Immature natural killer cell (primary cell): ENCODE results near the gene RPL12. TPM values are rescaled to one million over a fixed set of nuclear protein-coding genes. Genes with fewer than 3 reads are reported as not detected.
A peak's percentile ranks its signal among the peaks of the same experiment; 100 is the strongest.

ENCODE experiments used
- DNase-seq, 3 donors: peaks; one replicate each; pipeline ENCODE4 v3.0.0; 2022; ENCODE audit warnings: mixed read lengths in 1 of 3
- H3K27ac Mint-ChIP-seq, 6 donors: one replicate each; pipeline ENCODE4 v1.8.0; 2020; ENCODE audit warnings: mixed read lengths in 6 of 6, mild to moderate bottlenecking in 5 of 6, inconsistent platforms in 4 of 6, moderate library complexity in 3 of 6
- H3K27me3 Mint-ChIP-seq, 3 donors: one replicate each; pipeline ENCODE4 v1.8.0; 2020 to 2021; ENCODE audit warnings: low read depth in 3 of 3, mild to moderate bottlenecking in 3 of 3, mixed read lengths in 3 of 3, moderate library complexity in 3 of 3, inconsistent platforms in 1 of 3
- H3K36me3 Mint-ChIP-seq, 3 donors: one replicate each; pipeline ENCODE4 v1.8.0; 2020; ENCODE audit warnings: mixed read lengths in 3 of 3, inconsistent platforms in 2 of 3, mild to moderate bottlenecking in 2 of 3
- H3K4me1 Mint-ChIP-seq, 2 donors: one replicate each; pipeline ENCODE4 v1.8.0; 2020; ENCODE audit warnings: inconsistent platforms in 2 of 2, mild to moderate bottlenecking in 2 of 2, mixed read lengths in 2 of 2, moderate library complexity in 1 of 2
- H3K4me3 Mint-ChIP-seq, 5 donors: one replicate each; pipeline ENCODE4 v1.8.0; 2020; ENCODE audit warnings: mild to moderate bottlenecking in 5 of 5, mixed read lengths in 5 of 5, inconsistent platforms in 3 of 5, moderate library complexity in 3 of 5
- H3K9me3 Mint-ChIP-seq, 6 donors: one replicate each; pipeline ENCODE4 v1.8.0; 2020; ENCODE audit warnings: mild to moderate bottlenecking in 6 of 6, mixed read lengths in 6 of 6, inconsistent platforms in 4 of 6, moderate library complexity in 3 of 6
- polyA plus RNA-seq, 3 donors: library from polyadenylated mRNA; unstranded; fragments of 300-500 nt; fragmentation: Illumina TruSeq; gene quantifications; one replicate each; pipeline ENCODE4 v1.2.3, GENCODE V29; 2021

The RPL12 gene
- polyA plus RNA-seq, 3 donors from 2014 or later = 517 to 724 (median 686) TPM

GRCh38 chr9:127444921-127445850, 6.0 kb downstream of the RPL12 start:
- Mint-ChIP-seq H3K4me3 (no peak overlapping the region), H3K4me1 (peaks cover 24 to 36% of the 10 kb centered on the region in 2 donors), H3K27ac (peak overlapping the region in 4 of 6 donors; percentile 38 to 94 (median 57)), H3K9me3 (no peaks in the 10 kb centered on the region), H3K36me3 (peaks cover 19 to 59% (median 23%) of the 10 kb centered on the region in 3 donors), H3K27me3 (peaks cover 2 to 5% (median 4%) of the 10 kb centered on the region in 3 donors)
- no peak for DNase-seq

GRCh38 chr9:127444283-127444920, 6.8 kb downstream of the RPL12 start:
- Mint-ChIP-seq H3K9me3 (no peaks in the 10 kb centered on the region), H3K4me1 (peaks cover 16 to 28% of the 10 kb centered on the region in 2 donors), H3K4me3 (no peak overlapping the region), H3K27ac (peak overlapping the region in 4 of 6 donors; percentile 49 to 79 (median 52)), H3K36me3 (peaks cover 21 to 61% (median 25%) of the 10 kb centered on the region in 3 donors), H3K27me3 (peaks cover 0 to 3% (median 2%) of the 10 kb centered on the region in 3 donors)
- no peak for DNase-seq

GRCh38 chr9:127438394-127438793, 12.8 kb downstream of the RPL12 start:
- Mint-ChIP-seq H3K27me3 (no peaks in the 10 kb centered on the region), H3K4me1 (peaks cover 19 to 23% of the 10 kb centered on the region in 2 donors), H3K27ac (peak overlapping the region in 5 of 6 donors; percentile 34 to 94 (median 80)), H3K4me3 (peak overlapping the region in 1 of 5 donors; percentile 68), H3K36me3 (peaks cover 36 to 60% (median 38%) of the 10 kb centered on the region in 3 donors), H3K9me3 (no peaks in the 10 kb centered on the region)
- no peak for DNase-seq

- Mint-ChIP-seq H3K9me3 (no peaks in the 10 kb centered on the region), H3K4me1 (peaks cover 19 to 29% of the 10 kb centered on the region in 2 donors), H3K27ac (peak overlapping the region; percentile 79 to 96 (median 87)), H3K4me3 (peak overlapping the region; percentile 46 to 68 (median 54)), H3K36me3 (peaks cover 38 to 67% (median 41%) of the 10 kb centered on the region in 3 donors), H3K27me3 (no peaks in the 10 kb centered on the region)
- peak; percentile 16 to 60 (median 44) for DNase-seq
Observed at GRCh38 chr9:127437497-127438264, 13.5 kb downstream of the RPL12 start.

GRCh38 chr9:127430415-127430814, 20.8 kb downstream of the RPL12 start:
- H3K36me3 Mint-ChIP-seq = peaks cover 28 to 42% (median 35%) of the 10 kb centered on the region in 3 donors
- peaks cover 0 to 3% (median 0%) of the 10 kb centered on the region in 3 donors for H3K27me3 Mint-ChIP-seq
- H3K4me1 Mint-ChIP-seq = peaks cover 13 to 49% of the 10 kb centered on the region in 2 donors
- H3K27ac Mint-ChIP-seq = no peak overlapping the region
- no peaks in the 10 kb centered on the region for H3K9me3 Mint-ChIP-seq
- DNase-seq = no peak
- no peak overlapping the region for H3K4me3 Mint-ChIP-seq

- peaks cover 13 to 22% (median 22%) of the 10 kb centered on the region in 3 donors for H3K36me3 Mint-ChIP-seq
- DNase-seq = no peak
- H3K27me3 Mint-ChIP-seq = peaks cover 5 to 7% (median 6%) of the 10 kb centered on the region in 3 donors
- no peaks in the 10 kb centered on the region for H3K9me3 Mint-ChIP-seq
- H3K4me3 Mint-ChIP-seq = no peak overlapping the region
- H3K27ac Mint-ChIP-seq = peak overlapping the region in 1 of 6 donors; percentile 37
- peaks cover 33 to 64% of the 10 kb centered on the region in 2 donors for H3K4me1 Mint-ChIP-seq
Observed at GRCh38 chr9:127428348-127428747, 22.9 kb downstream of the RPL12 start.

GRCh38 chr9:127426756-127427155, 24.4 kb downstream of the RPL12 start:
- H3K27ac Mint-ChIP-seq = peak overlapping the region in 5 of 6 donors; percentile 1 to 71 (median 9)
- peaks cover 13% of the 10 kb centered on the region in 3 donors for H3K36me3 Mint-ChIP-seq
- H3K9me3 Mint-ChIP-seq = no peaks in the 10 kb centered on the region
- peak in 1 of 3 donors; percentile 32 for DNase-seq
- peak overlapping the region; percentile 10 to 99 (median 19) for H3K4me3 Mint-ChIP-seq
- H3K4me1 Mint-ChIP-seq = peaks cover 39 to 64% of the 10 kb centered on the region in 2 donors
- peaks cover 5 to 7% (median 6%) of the 10 kb centered on the region in 3 donors for H3K27me3 Mint-ChIP-seq

- H3K27ac Mint-ChIP-seq = peak overlapping the region; percentile 95 to 98 (median 96)
- no peak for DNase-seq
- H3K27me3 Mint-ChIP-seq = peaks cover 5 to 7% (median 6%) of the 10 kb centered on the region in 3 donors
- no peaks in the 10 kb centered on the region for H3K9me3 Mint-ChIP-seq
- no peaks in the 10 kb centered on the region for H3K36me3 Mint-ChIP-seq
- H3K4me3 Mint-ChIP-seq = peak overlapping the region; percentile 98 to 99 (median 99)
- H3K4me1 Mint-ChIP-seq = peaks cover 39 to 54% of the 10 kb centered on the region in 2 donors
Observed at GRCh38 chr9:127424676-127424999, 26.6 kb downstream of the RPL12 start.

- peaks cover 5 to 7% (median 6%) of the 10 kb centered on the region in 3 donors for H3K27me3 Mint-ChIP-seq
- H3K9me3 Mint-ChIP-seq = no peaks in the 10 kb centered on the region
- H3K36me3 Mint-ChIP-seq = no peaks in the 10 kb centered on the region
- peak within 1 kb of the TSS; percentile 95 to 98 (median 96) for H3K27ac Mint-ChIP-seq
- peaks cover 39 to 54% of the 10 kb centered on the region in 2 donors for H3K4me1 Mint-ChIP-seq
- peak within 1 kb of the TSS; percentile 98 to 99 (median 99) for H3K4me3 Mint-ChIP-seq
- peak; percentile 90 to 92 (median 91) for DNase-seq
Observed at GRCh38 chr9:127423934-127424675, 27.1 kb downstream of the RPL12 start, which contains the start of gene ZNF79. ZNF79 (plus strand) TSS chr9:127424382; CDS start chr9:127424788, 406 bp downstream.

- Mint-ChIP-seq H3K27me3 (peaks cover 5 to 7% (median 6%) of the 10 kb centered on the region in 3 donors), H3K27ac (peak overlapping the region; percentile 95 to 98 (median 96)), H3K4me1 (peaks cover 44 to 53% of the 10 kb centered on the region in 2 donors), H3K36me3 (no peaks in the 10 kb centered on the region), H3K9me3 (no peaks in the 10 kb centered on the region), H3K4me3 (peak overlapping the region; percentile 98 to 99 (median 99))
- DNase-seq = no peak
Observed at GRCh38 chr9:127423476-127423933, 27.7 kb downstream of the RPL12 start.

- no peak for DNase-seq
- peak overlapping the region; percentile 39 to 99 (median 99) for H3K4me3 Mint-ChIP-seq
- H3K9me3 Mint-ChIP-seq = no peaks in the 10 kb centered on the region
- peaks cover 47 to 50% of the 10 kb centered on the region in 2 donors for H3K4me1 Mint-ChIP-seq
- H3K27me3 Mint-ChIP-seq = peaks cover 5 to 7% (median 6%) of the 10 kb centered on the region in 3 donors
- peak overlapping the region in 3 of 6 donors; percentile 9 to 98 (median 97) for H3K27ac Mint-ChIP-seq
- no peaks in the 10 kb centered on the region for H3K36me3 Mint-ChIP-seq
Observed at GRCh38 chr9:127422787-127423186, 28.4 kb downstream of the RPL12 start.

GRCh38 chr9:127422133-127422782, 28.9 kb downstream of the RPL12 start:
- Mint-ChIP-seq H3K27me3 (peaks cover 5 to 8% (median 7%) of the 10 kb centered on the region in 3 donors), H3K27ac (no peak overlapping the region), H3K4me1 (peaks cover 47 to 50% of the 10 kb centered on the region in 2 donors), H3K36me3 (no peaks in the 10 kb centered on the region), H3K9me3 (no peaks in the 10 kb centered on the region), H3K4me3 (peak overlapping the region in 1 of 5 donors; percentile 99)
- no peak for DNase-seq
